AG04450 (cell line): ENCODE measurements around the gene CNN2. TPM values are rescaled to one million over a fixed set of nuclear protein-coding genes. Genes with fewer than 3 reads are reported as not detected.

ENCODE experiments used
- CTCF ChIA-PET: fragments of 300-600, 350-600 bp; formaldehyde crosslinking; extraction: SDS; loops from one replicate; lab custom pipeline; 2022; ENCODE audit warnings: antibody characterized with exemption, inconsistent platforms; lab: Charles Lee
- POLR2A ChIA-PET: fragments of 350-600 bp; formaldehyde crosslinking; extraction: SDS; loops from one replicate; lab custom pipeline; 2021; ENCODE audit warnings: antibody characterized with exemption, inconsistent platforms; lab: Yijun Ruan, JAX
- DNase-seq: peaks from one replicate; pipeline ENCODE4 v3.0.0-alpha.2; 2011; ENCODE audit warnings: low read depth, low spot score
- H3K27ac ChIP-seq: one replicate; pipeline ENCODE4 v1.5.1; 2012; ENCODE audit warnings: low read depth, low read length, control low read depth
- H3K27me3 ChIP-seq: one replicate; pipeline ENCODE4 v1.6.0; 2012; ENCODE audit warnings: low read length; ENCODE audit not compliant: control insufficient read depth, insufficient read depth
- H3K4me3 ChIP-seq: 2 replicates; pipeline ENCODE4 v1.5.1; 2011; ENCODE audit warnings: mild to moderate bottlenecking, low read depth, low read length, control low read depth
- H3K9me3 ChIP-seq: 2 replicates; pipeline ENCODE4 v1.5.1; 2012; ENCODE audit warnings: low read length; ENCODE audit not compliant: control insufficient read depth, insufficient read depth
- polyA plus RNA-seq: library from polyadenylated mRNA; depleted of rRNA; stranded (reverse); fragments of >200 nt; gene quantifications from 2 replicates; pipeline ENCODE4 v1.2.3, GENCODE V29; 2011; rRNA removed
- small RNA-seq: library from RNA; depleted of rRNA; stranded (forward); fragments of <200 nt; gene quantifications from one replicate; pipeline ENCODE3, GENCODE V24; 2012; ENCODE audit warnings: low read depth; ENCODE audit not compliant: insufficient read length
- TF ChIP-seq, protein P1 (sequence below): IDR thresholded peaks from 2 replicates; pipeline ENCODE4 v1.5.1; 2011; ENCODE audit warnings: low read depth, low read length, control low read depth, inconsistent platforms

CNN2 gene
- polyA plus RNA-seq, 1 experiment = 302 TPM

DNA sequence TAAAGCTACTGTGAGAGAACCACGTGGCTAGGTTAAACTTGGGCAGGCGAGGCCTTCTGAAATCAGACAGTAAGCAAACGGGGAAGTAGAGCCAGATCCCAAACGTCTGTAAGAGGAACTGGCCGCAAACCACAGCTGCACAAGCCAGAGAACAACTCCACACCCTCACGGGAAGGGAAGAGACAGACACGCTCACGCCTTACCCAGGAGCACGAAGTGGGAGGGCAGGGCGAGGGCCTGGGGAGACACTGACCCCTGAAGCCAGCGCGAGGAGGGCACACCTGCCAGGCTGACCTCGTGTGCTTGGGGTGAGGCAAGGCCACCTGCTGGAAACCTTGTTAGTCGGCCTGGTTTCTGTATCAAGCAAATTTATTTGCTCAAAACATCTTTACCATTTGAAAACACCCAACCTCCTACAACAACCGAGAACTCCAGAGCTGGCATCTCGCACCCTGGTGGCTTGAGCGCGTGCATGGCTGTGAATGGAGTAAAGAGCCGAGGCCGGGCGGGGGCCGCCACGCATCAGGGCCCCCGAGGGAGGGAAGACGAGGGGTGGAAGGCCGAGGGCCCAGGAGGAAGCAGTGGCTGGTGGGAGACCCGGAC is 61.5 kb downstream of the CNN2 start:
- TF ChIP-seq, protein P1, sequence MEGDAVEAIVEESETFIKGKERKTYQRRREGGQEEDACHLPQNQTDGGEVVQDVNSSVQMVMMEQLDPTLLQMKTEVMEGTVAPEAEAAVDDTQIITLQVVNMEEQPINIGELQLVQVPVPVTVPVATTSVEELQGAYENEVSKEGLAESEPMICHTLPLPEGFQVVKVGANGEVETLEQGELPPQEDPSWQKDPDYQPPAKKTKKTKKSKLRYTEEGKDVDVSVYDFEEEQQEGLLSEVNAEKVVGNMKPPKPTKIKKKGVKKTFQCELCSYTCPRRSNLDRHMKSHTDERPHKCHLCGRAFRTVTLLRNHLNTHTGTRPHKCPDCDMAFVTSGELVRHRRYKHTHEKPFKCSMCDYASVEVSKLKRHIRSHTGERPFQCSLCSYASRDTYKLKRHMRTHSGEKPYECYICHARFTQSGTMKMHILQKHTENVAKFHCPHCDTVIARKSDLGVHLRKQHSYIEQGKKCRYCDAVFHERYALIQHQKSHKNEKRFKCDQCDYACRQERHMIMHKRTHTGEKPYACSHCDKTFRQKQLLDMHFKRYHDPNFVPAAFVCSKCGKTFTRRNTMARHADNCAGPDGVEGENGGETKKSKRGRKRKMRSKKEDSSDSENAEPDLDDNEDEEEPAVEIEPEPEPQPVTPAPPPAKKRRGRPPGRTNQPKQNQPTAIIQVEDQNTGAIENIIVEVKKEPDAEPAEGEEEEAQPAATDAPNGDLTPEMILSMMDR = no peak
- Histone ChIP-seq H3K9me3 (no peaks in the 10 kb centered on the region; the same call in 1 of the 2 replicates), H3K27ac (no peak overlapping the region), H3K4me3 (no peak overlapping the region), H3K27me3 (no peaks in the 10 kb centered on the region)
- no peak for DNase-seq
- POLR2A ChIA-PET = no interaction called here
- CTCF ChIA-PET = no interaction called here

DNA sequence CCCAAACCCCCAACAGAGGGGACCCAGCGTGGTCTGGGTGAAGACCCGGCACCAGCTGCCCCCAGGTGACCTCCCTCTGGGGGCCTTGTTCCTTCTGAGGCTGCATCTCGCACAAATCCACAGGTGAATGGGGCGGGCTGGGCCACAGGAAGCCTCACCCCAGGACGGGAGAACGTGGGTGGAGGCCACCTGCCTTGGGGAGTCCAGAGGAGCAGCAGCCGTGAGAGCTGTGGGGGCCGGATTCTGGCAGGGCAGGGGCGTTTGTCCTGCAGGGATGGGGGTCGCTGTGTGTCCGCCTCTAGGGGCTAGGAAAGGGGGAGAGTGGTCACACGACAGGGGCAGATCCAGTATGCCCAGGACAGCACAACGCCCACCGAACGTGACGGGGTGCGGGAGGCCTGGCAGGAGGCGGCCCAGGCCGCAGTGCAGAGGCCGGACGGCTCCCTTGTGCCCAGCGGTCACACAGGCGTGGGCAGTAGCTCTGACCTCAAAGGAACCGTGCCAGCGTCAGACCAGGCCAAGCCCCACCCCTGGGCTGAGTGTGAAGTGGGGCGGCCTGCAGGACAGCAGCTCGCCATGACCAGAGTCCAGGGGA is 62.1 kb downstream of the CNN2 start:
- Histone ChIP-seq H3K27ac (no peak overlapping the region), H3K4me3 (no peak overlapping the region), H3K9me3 (no peaks in the 10 kb centered on the region; the same call in 1 of the 2 replicates), H3K27me3 (no peaks in the 10 kb centered on the region)
- CTCF ChIA-PET = no interaction called here
- TF ChIP-seq, protein P1 = no peak
- POLR2A ChIA-PET = no interaction called here
- no peak for DNase-seq

Small RNA genes lying within 50 kb of the gene (small RNA-seq; reads per million reads assigned to genes)
- 5.6 reads per million, percentile 54 among the genes with 10 or more reads in this experiment for gene RNU6-2

Other genes starting within 250 kb of the CNN2 start
- gene PTBP1, start 229.2 kb upstream of the CNN2 start, polyA plus RNA-seq = 141 and 216 TPM in 2 replicates
- 1.3 and 2.2 TPM in 2 replicates for gene PLPPR3, start 204.7 kb upstream of the CNN2 start, polyA plus RNA-seq
- gene AZU1, start 198.8 kb upstream of the CNN2 start, polyA plus RNA-seq = 0.04 TPM in 1 of 2 replicates, not detected in the other
- gene PRTN3, start 185.6 kb upstream of the CNN2 start, polyA plus RNA-seq = not detected in 2 replicates
- gene ELANE, start 174.3 kb upstream of the CNN2 start, polyA plus RNA-seq = not detected in 2 replicates
- 0.45 and 1.0 TPM in 2 replicates for gene CFD, start 166.9 kb upstream of the CNN2 start, polyA plus RNA-seq
- gene MED16, start 133.4 kb upstream of the CNN2 start, polyA plus RNA-seq = 22.7 and 31.7 TPM in 2 replicates
- gene RNU6-9, start 133.1 kb upstream of the CNN2 start, polyA plus RNA-seq = not detected in 2 replicates
- 24.0 and 30.9 TPM in 2 replicates for gene R3HDM4, start 113.4 kb upstream of the CNN2 start, polyA plus RNA-seq
- not detected in 2 replicates for gene KISS1R, start 109.3 kb upstream of the CNN2 start, polyA plus RNA-seq
- gene ARID3A, start 100.6 kb upstream of the CNN2 start, polyA plus RNA-seq = 7.6 and 12.2 TPM in 2 replicates
- gene WDR18, start 42.3 kb upstream of the CNN2 start, polyA plus RNA-seq = 24.5 and 36.3 TPM in 2 replicates
- gene GRIN3B, start 26.2 kb upstream of the CNN2 start, polyA plus RNA-seq = 0.24 and 0.38 TPM in 2 replicates
- gene TMEM259, start 5.5 kb upstream of the CNN2 start, polyA plus RNA-seq = 55.8 and 74.0 TPM in 2 replicates
- not detected in 2 replicates for gene RNU6-2, start 5.1 kb upstream of the CNN2 start, polyA plus RNA-seq
- 1.5 and 1.6 TPM in 2 replicates for gene ABCA7, start 13.5 kb downstream of the CNN2 start, polyA plus RNA-seq
- 0.36 and 0.60 TPM in 2 replicates for gene ARHGAP45, start 40.6 kb downstream of the CNN2 start, polyA plus RNA-seq
- gene POLR2E, start 68.8 kb downstream of the CNN2 start, polyA plus RNA-seq = 140 and 172 TPM in 2 replicates
- gene GPX4, start 77.4 kb downstream of the CNN2 start, polyA plus RNA-seq = 627 and 865 TPM in 2 replicates
- gene SBNO2, start 147.7 kb downstream of the CNN2 start, polyA plus RNA-seq = 9.9 and 14.2 TPM in 2 replicates
- 24.6 and 26.6 TPM in 2 replicates for gene STK11, start 179.2 kb downstream of the CNN2 start, polyA plus RNA-seq
- 1.1 and 1.6 TPM in 2 replicates for gene CBARP, start 211.4 kb downstream of the CNN2 start, polyA plus RNA-seq
- 36.4 and 55.1 TPM in 2 replicates for gene ATP5F1D, start 215.1 kb downstream of the CNN2 start, polyA plus RNA-seq
- 6.6 and 10.6 TPM in 2 replicates for gene MIDN, start 222.0 kb downstream of the CNN2 start, polyA plus RNA-seq
- gene CIRBP, start 242.7 kb downstream of the CNN2 start, polyA plus RNA-seq = 269 and 274 TPM in 2 replicates
- 16.6 and 29.1 TPM in 2 replicates for gene FAM174C, start 248.9 kb downstream of the CNN2 start, polyA plus RNA-seq